HG03571 (cell line): Measurements from ENCODE around the gene PLCG1.

Source experiments
- ATAC-seq: cut with Tn5 transposase; IDR thresholded peaks from one replicate; pipeline ENCODE4 v1.9.1; 2021; ENCODE audit not compliant: unreplicated experiment

The PLCG1 gene

GRCh38 chr20:41165001-41165882 lies 27.9 kb downstream of the PLCG1 start:
- no peak for ATAC-seq

- ATAC-seq = no peak
Observed at GRCh38 chr20:41166201-41167117, 29.1 kb downstream of the PLCG1 start.

GRCh38 chr20:41167118-41167470 lies 29.8 kb downstream of the PLCG1 start:
- no peak for ATAC-seq

- ATAC-seq = no peak
Observed at GRCh38 chr20:41167481-41168253, 30.3 kb downstream of the PLCG1 start.

- no peak for ATAC-seq
Observed at GRCh38 chr20:41168281-41169161, 31.2 kb downstream of the PLCG1 start.

- no peak for ATAC-seq
Observed at GRCh38 chr20:41169162-41169690, 31.9 kb downstream of the PLCG1 start.

GRCh38 chr20:41169791-41170351 lies 32.5 kb downstream of the PLCG1 start:
- no peak for ATAC-seq

- no peak for ATAC-seq
Observed at GRCh38 chr20:41170386-41171105, 33.2 kb downstream of the PLCG1 start.

GRCh38 chr20:41171736-41172295 lies 34.5 kb downstream of the PLCG1 start:
- no peak for ATAC-seq

GRCh38 chr20:41172296-41173140 lies 35.2 kb downstream of the PLCG1 start:
- no peak for ATAC-seq

- no peak for ATAC-seq
Observed at GRCh38 chr20:41173161-41173721, 35.9 kb downstream of the PLCG1 start.

- ATAC-seq = no peak
Observed at GRCh38 chr20:41173791-41174341, 36.5 kb downstream of the PLCG1 start.

- no peak for ATAC-seq
Observed at GRCh38 chr20:41174373-41174772, 37.0 kb downstream of the PLCG1 start.

- ATAC-seq = no peak
Observed at GRCh38 chr20:41174782-41175181, 37.4 kb downstream of the PLCG1 start.

GRCh38 chr20:41175201-41175651 lies 37.9 kb downstream of the PLCG1 start:
- no peak for ATAC-seq

GRCh38 chr20:41175727-41176330 lies 38.5 kb downstream of the PLCG1 start:
- ATAC-seq = no peak
